Neuron (in vitro differentiated cells): ENCODE results near the gene MEF2B.
"Not testable (repeated sequence)": the region's sequence is repeated elsewhere in the genome, so short reads cannot be mapped to it uniquely, and the experiment has no call there.

Source experiments
- H2AFZ ChIP-seq: one replicate; pipeline ENCODE4 v1.6.1; 2013; ENCODE audit warnings: low read depth, mild to moderate bottlenecking, inconsistent platforms, low read length, moderate library complexity
- H3K27me3 ChIP-seq: one replicate; pipeline ENCODE4 v1.6.1; 2013; ENCODE audit warnings: low read length; ENCODE audit not compliant: insufficient read depth
- H3K36me3 ChIP-seq: one replicate; pipeline ENCODE4 v1.6.1; 2013; ENCODE audit warnings: low read length; ENCODE audit not compliant: insufficient read depth
- H3K4me1 ChIP-seq: one replicate; pipeline ENCODE4 v1.6.1; 2013; ENCODE audit warnings: low read length; ENCODE audit not compliant: insufficient read depth
- H3K4me3 ChIP-seq: 2 replicates; pipeline ENCODE4 v1.5.1; 2013; ENCODE audit warnings: mild to moderate bottlenecking, low read length, moderate library complexity
- H3K9me3 ChIP-seq: one replicate; pipeline ENCODE4 v1.6.1; 2013; ENCODE audit warnings: low read length

MEF2B gene

GRCh38 chr19:19140476-19140875, 29.6 kb downstream of the MEF2B start:
- Histone ChIP-seq H3K36me3 (no peaks in the 10 kb centered on the region), H3K4me3 (no peak overlapping the region), H3K27me3 (no peaks in the 10 kb centered on the region), H2AFZ (no peak overlapping the region), H3K9me3 (no peaks in the 10 kb centered on the region), H3K4me1 (no peaks in the 10 kb centered on the region)

GRCh38 chr19:19139876-19140229, 30.2 kb downstream of the MEF2B start:
- Histone ChIP-seq H3K4me1 (no peaks in the 10 kb centered on the region), H3K9me3 (no peaks in the 10 kb centered on the region), H2AFZ (no peak overlapping the region), H3K4me3 (no peak overlapping the region), H3K27me3 (no peaks in the 10 kb centered on the region), H3K36me3 (no peaks in the 10 kb centered on the region)

GRCh38 chr19:19138109-19138981, 31.7 kb downstream of the MEF2B start, which contains the start of gene TMEM161A:
TMEM161A (minus strand) TSS chr19:19138478; CDS start chr19:19138428, 50 bp downstream.
- no peaks in the 10 kb centered on the region for H3K27me3 ChIP-seq
- no peaks in the 10 kb centered on the region for H3K9me3 ChIP-seq
- peak within 1 kb of the TSS; percentile 76 for H3K4me3 ChIP-seq
- no peaks in the 10 kb centered on the region for H3K36me3 ChIP-seq
- no peaks in the 10 kb centered on the region for H3K4me1 ChIP-seq
- peak within 1 kb of the TSS; percentile 78 for H2AFZ ChIP-seq

DNA sequence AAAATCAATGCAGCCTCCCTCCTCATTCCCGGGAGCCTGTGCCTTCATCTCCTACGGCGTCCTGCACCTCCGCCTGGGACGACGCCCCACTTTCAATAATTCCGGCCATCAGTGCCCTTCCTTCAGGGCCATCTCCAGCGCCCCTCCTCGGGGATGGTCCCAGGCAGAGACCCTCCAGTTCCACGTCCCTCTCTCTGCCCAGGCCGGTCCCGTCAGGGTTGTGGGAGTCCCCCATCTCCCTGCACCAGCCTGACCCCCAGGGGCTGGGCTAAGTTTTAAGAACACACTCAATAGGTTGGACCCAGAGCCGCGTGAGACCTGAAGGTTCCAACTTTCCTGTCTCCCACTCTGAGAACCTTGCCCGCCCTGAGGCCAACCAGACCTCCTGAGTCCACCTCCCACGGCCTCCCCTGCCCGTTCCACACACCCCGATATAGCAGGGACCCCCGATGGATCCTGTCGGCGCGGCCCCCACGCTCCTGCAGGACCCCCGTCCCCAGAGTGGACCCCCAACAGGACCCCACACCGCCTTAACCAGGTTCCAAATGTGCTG, 32.4 kb downstream of the MEF2B start:
- Histone ChIP-seq H3K4me1 (no peaks in the 10 kb centered on the region), H3K4me3 (peak overlapping the region; percentile 76), H3K36me3 (no peaks in the 10 kb centered on the region), H2AFZ (peak overlapping the region; percentile 78), H3K9me3 (no peaks in the 10 kb centered on the region), H3K27me3 (no peaks in the 10 kb centered on the region)

- not testable (repeated sequence) for H3K4me1 ChIP-seq, H3K4me3 ChIP-seq, H3K27me3 ChIP-seq, H3K36me3 ChIP-seq, H3K9me3 ChIP-seq, H2AFZ ChIP-seq
Measured at GRCh38 chr19:19135713-19136112, 34.4 kb downstream of the MEF2B start.

GRCh38 chr19:19134687-19135158, 35.3 kb downstream of the MEF2B start:
- Histone ChIP-seq H3K36me3 (peaks cover 4% of the 10 kb centered on the region), H3K27me3 (no peaks in the 10 kb centered on the region), H3K4me3 (no peak overlapping the region), H3K9me3 (peaks cover 6% of the 10 kb centered on the region), H2AFZ (no peak overlapping the region), H3K4me1 (no peaks in the 10 kb centered on the region)

DNA sequence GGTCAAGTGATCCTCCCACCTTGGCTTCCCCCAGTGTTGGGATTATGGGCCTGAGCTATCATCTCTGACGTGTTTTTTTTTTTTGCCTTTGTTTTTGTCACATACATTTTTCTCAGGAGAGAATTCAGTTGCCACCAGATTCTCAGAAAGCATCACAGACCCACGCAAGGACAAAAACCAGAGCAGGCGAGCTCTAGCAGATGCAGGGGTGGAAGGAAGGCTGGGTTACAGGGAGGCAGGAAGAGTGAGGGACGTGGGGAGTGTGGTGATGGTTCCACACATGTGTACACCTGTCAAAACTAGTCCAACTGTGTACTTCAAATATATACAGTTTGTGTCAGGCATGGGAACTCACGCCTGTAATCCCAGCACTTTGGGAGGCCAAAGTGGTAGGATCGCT, 36.1 kb downstream of the MEF2B start:
- H3K4me1 ChIP-seq = no peaks in the 10 kb centered on the region
- H3K9me3 ChIP-seq = peaks cover 6% of the 10 kb centered on the region
- no peak overlapping the region for H2AFZ ChIP-seq
- no peak overlapping the region for H3K4me3 ChIP-seq
- no peaks in the 10 kb centered on the region for H3K27me3 ChIP-seq
- peaks cover 4% of the 10 kb centered on the region for H3K36me3 ChIP-seq

- H3K9me3 ChIP-seq = peaks cover 6% of the 10 kb centered on the region
- no peak overlapping the region for H2AFZ ChIP-seq
- H3K36me3 ChIP-seq = peaks cover 4% of the 10 kb centered on the region
- no peaks in the 10 kb centered on the region for H3K27me3 ChIP-seq
- H3K4me3 ChIP-seq = no peak overlapping the region
- H3K4me1 ChIP-seq = no peaks in the 10 kb centered on the region
Measured at GRCh38 chr19:19132912-19133311, 37.2 kb downstream of the MEF2B start.

DNA sequence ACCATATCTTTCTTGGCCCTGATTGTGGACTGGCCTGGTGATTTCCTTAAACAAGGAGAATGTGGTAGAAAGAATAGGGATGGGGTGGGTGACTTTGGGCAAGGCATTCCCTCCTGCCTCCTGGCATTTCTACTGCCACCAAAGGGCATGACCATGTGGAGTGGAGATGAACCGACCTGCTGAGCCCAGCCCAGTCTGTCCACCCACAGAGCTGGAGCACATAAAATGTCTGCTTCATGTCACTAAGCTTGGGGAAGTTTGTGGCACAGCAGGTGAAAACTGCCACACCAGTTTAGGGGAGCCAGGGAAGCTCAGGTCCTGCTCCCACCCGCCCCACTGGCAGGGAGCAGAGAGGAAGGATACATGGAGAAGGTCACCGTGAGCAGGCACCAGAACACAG, 38.1 kb downstream of the MEF2B start:
- H3K4me3 ChIP-seq = no peak overlapping the region
- H3K27me3 ChIP-seq = no peaks in the 10 kb centered on the region
- H2AFZ ChIP-seq = no peak overlapping the region
- H3K36me3 ChIP-seq = peaks cover 4% of the 10 kb centered on the region
- H3K9me3 ChIP-seq = peaks cover 6% of the 10 kb centered on the region
- no peaks in the 10 kb centered on the region for H3K4me1 ChIP-seq

- no peak overlapping the region for H3K4me3 ChIP-seq
- no peaks in the 10 kb centered on the region for H3K4me1 ChIP-seq
- peaks cover 4% of the 10 kb centered on the region for H3K9me3 ChIP-seq
- no peak overlapping the region for H2AFZ ChIP-seq
- H3K36me3 ChIP-seq = peaks cover 11% of the 10 kb centered on the region
- H3K27me3 ChIP-seq = no peaks in the 10 kb centered on the region
Measured at GRCh38 chr19:19126102-19126501, 44.0 kb downstream of the MEF2B start.

- no peaks in the 10 kb centered on the region for H3K27me3 ChIP-seq
- peaks cover 19% of the 10 kb centered on the region for H3K36me3 ChIP-seq
- H3K4me1 ChIP-seq = no peaks in the 10 kb centered on the region
- no peak overlapping the region for H2AFZ ChIP-seq
- peaks cover 2% of the 10 kb centered on the region for H3K9me3 ChIP-seq
- H3K4me3 ChIP-seq = no peak overlapping the region
Measured at GRCh38 chr19:19123386-19123785, 46.7 kb downstream of the MEF2B start.

- peaks cover 19% of the 10 kb centered on the region for H3K36me3 ChIP-seq
- no peak overlapping the region for H3K4me3 ChIP-seq
Measured at GRCh38 chr19:19122902-19123301, 47.2 kb downstream of the MEF2B start.

GRCh38 chr19:19121371-19121770, 48.7 kb downstream of the MEF2B start:
- Histone ChIP-seq H3K4me3 (no peak overlapping the region), H3K9me3 (peaks cover 2% of the 10 kb centered on the region)

More at GRCh38 chr19:19122902-19123301, 47.2 kb downstream of the MEF2B start:
- no peaks in the 10 kb centered on the region for H3K4me1 ChIP-seq
- H3K27me3 ChIP-seq = no peaks in the 10 kb centered on the region
- H2AFZ ChIP-seq = no peak overlapping the region
- H3K9me3 ChIP-seq = peaks cover 2% of the 10 kb centered on the region

More at GRCh38 chr19:19121371-19121770, 48.7 kb downstream of the MEF2B start:
- H2AFZ ChIP-seq = no peak overlapping the region
- no peaks in the 10 kb centered on the region for H3K4me1 ChIP-seq
- no peaks in the 10 kb centered on the region for H3K27me3 ChIP-seq
- peaks cover 19% of the 10 kb centered on the region for H3K36me3 ChIP-seq
